HEK293T (cell line): Measurements from ENCODE around the gene CD44.

Experiments used
- ARNT ChIP-seq: fragments of 450-650 bp; IDR thresholded peaks from 2 replicates; pipeline ENCODE4 v1.6.1; 2017; ENCODE audit warnings: mild to moderate bottlenecking
- BHLHE40 ChIP-seq: fragments of 450-650 bp; IDR thresholded peaks from 2 replicates; pipeline ENCODE4 v1.6.1; 2016; ENCODE audit warnings: mild to moderate bottlenecking, moderate library complexity, borderline replicate concordance
- CTBP1 ChIP-seq: fragments of 450-650 bp; IDR thresholded peaks from 2 replicates; pipeline ENCODE4 v1.6.1; 2016; ENCODE audit warnings: borderline replicate concordance
- ELF4 ChIP-seq: fragments of 450-650 bp; IDR thresholded peaks from 2 replicates; pipeline ENCODE4 v1.6.1; 2017; ENCODE audit warnings: antibody characterized with exemption
- FOXA1 ChIP-seq: fragments of 450-650 bp; IDR thresholded peaks from 2 replicates; pipeline ENCODE4 v1.6.1; 2016; ENCODE audit warnings: mild to moderate bottlenecking
- FOXK2 ChIP-seq: fragments of 450-650 bp; IDR thresholded peaks from 2 replicates; pipeline ENCODE4 v1.6.1; 2016; ENCODE audit warnings: mild to moderate bottlenecking
- FOXM1 ChIP-seq: fragments of 450-650 bp; IDR thresholded peaks from 2 replicates; pipeline ENCODE4 v1.6.1; 2017; ENCODE audit warnings: mild to moderate bottlenecking, borderline replicate concordance
- LEF1 ChIP-seq: fragments of 450-650 bp; IDR thresholded peaks from 2 replicates; pipeline ENCODE4 v1.6.1; 2017; ENCODE audit warnings: mild to moderate bottlenecking, borderline replicate concordance
- SP1 ChIP-seq: fragments of 450-650 bp; IDR thresholded peaks from 2 replicates; pipeline ENCODE4 v1.6.1; 2017
- SUZ12 ChIP-seq: fragments of 450-650 bp; IDR thresholded peaks from 2 replicates; pipeline ENCODE4 v1.6.1; 2016; ENCODE audit warnings: mild to moderate bottlenecking
- ZNF384 ChIP-seq: fragments of 450-650 bp; IDR thresholded peaks from 2 replicates; pipeline ENCODE4 v1.6.1; 2016
- TF ChIP-seq, protein P1 (sequence below): fragments of 450-650 bp; IDR thresholded peaks from 2 replicates; pipeline ENCODE4 v1.6.1; 2016

DNA sequence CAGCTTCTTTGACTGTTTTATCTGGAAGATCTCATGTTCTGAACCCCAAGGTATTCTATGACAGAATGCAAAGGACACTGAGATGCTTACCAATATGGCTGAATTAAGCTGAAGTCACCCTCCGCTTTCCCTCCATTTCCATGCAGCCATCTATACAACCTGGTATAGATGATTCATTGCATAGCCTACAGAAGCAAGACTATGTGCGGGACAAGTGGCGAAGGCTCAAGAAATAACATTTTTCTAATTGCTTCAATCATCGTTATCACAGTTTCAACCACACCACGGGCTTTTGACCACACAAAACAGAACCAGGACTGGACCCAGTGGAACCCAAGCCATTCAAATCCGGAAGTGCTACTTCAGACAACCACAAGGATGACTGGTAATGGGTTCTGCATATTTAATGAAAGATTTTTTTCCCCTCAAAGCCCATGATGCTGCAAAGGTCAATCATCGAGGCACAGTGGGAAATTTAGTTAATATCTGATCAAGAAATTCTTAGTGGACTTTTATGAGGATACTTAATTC is 61.9 kb downstream of the CD44 start:
- TF ChIP-seq ARNT (no peak), FOXM1 (no peak), BHLHE40 (no peak), ZNF384 (no peak), SP1 (no peak), CTBP1 (no peak), LEF1 (no peak), ELF4 (no peak), SUZ12 (no peak), FOXA1 (no peak), FOXK2 (no peak)
- TF ChIP-seq, protein P1, sequence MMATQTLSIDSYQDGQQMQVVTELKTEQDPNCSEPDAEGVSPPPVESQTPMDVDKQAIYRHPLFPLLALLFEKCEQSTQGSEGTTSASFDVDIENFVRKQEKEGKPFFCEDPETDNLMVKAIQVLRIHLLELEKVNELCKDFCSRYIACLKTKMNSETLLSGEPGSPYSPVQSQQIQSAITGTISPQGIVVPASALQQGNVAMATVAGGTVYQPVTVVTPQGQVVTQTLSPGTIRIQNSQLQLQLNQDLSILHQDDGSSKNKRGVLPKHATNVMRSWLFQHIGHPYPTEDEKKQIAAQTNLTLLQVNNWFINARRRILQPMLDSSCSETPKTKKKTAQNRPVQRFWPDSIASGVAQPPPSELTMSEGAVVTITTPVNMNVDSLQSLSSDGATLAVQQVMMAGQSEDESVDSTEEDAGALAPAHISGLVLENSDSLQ = no peak
